ENCODE results near the gene F13A1.

The F13A1 gene

DNA sequence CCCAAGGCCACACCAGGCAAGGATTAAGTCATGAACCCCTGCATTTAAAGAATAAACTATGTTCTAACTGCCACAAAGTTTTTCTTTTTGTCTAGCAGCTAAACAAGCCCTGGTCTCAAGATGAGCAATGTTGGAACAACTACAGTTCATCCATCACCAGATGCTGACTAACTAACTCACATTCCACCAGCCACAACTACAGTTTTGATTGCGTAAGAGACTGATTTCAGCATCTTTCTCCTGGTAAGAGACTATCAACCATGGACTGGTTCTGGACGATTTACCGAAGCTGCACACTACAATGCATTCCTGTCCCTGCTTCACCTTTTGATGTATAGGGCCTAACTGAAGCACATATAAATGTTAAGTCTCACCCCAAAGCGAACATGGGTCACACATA is 43.0 kb downstream of the F13A1 start:
- Histone ChIP-seq H3K9me3 (ENCODE audit: control insufficient read depth, low read depth, low read length) (no peaks in the 10 kb centered on the region), H3K4me1 (ENCODE audit: control insufficient read depth, low read depth, low read length) (no peaks in the 10 kb centered on the region), H3K27me3 (ENCODE audit: control insufficient read depth, insufficient read depth, low read length) (no peaks in the 10 kb centered on the region), H3K4me3 (ENCODE audit: low read length) (no peak overlapping the region), H3K36me3 (ENCODE audit: control insufficient read depth, low read depth, low read length) (no peaks in the 10 kb centered on the region), H3K27ac (ENCODE audit: low read length) (no peak overlapping the region), H3K9ac (ENCODE audit: low read length) (no peak overlapping the region)

DNA sequence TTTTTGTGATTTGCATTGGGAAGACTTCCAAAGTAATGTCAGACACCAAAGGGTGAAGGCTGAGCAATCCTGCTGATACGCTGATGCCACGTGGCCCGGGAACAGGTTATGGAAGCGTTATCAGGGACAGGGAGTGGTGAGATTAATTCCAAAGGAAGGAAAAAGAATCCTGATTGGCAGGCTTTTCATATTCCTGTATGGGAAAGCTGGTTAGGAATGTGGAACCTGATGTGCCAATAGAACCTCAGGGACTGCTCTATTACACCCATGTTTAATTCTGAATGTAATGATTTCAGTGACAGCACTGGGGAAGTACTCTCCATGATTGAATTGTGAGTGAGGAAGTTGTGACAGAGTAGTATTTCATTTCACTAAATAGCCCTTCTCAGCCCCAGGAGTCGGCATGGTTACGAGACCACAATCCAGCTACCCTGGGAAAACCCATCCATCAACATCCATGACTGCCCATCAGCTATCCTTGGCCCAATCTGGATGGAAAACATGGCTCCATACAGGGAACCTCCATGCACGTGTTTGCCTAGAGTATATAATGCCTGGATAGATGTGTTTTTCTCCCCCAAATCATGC is 49.4 kb downstream of the F13A1 start:
- Histone ChIP-seq H3K4me3 (ENCODE audit: low read length) (no peak overlapping the region), H3K27ac (ENCODE audit: low read length) (no peak overlapping the region), H3K36me3 (ENCODE audit: control insufficient read depth, low read depth, low read length) (no peaks in the 10 kb centered on the region), H3K9ac (ENCODE audit: low read length) (no peak overlapping the region), H3K9me3 (ENCODE audit: control insufficient read depth, low read depth, low read length) (no peaks in the 10 kb centered on the region), H3K27me3 (ENCODE audit: control insufficient read depth, insufficient read depth, low read length) (no peaks in the 10 kb centered on the region), H3K4me1 (ENCODE audit: control insufficient read depth, low read depth, low read length) (no peaks in the 10 kb centered on the region)

DNA sequence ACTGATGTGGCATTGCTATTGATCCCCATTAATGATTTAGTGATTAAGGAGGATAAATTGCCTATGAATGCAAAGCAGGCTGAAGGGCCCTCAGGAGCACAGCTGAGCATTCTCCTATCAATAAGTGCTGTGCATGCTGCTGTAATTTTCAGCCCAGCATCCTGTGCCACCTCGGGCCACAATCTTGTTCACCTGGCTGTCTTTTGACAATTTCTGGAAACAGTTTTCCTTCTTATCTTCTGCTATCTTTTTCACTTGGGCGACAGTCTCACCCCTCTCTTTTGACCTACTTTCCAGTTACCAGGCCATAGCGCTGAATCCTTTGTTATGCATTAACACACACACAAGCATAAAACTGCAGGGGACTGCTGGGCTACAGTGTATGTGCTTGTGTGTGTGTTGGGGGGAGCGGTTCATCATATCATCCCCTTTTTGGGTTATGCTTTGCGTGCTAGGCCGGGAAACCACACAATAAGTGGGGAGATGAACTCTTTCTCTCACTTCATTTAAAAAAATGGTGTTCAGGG is 60.2 kb downstream of the F13A1 start:
- Histone ChIP-seq H3K9ac (ENCODE audit: low read length) (no peak overlapping the region), H3K27me3 (ENCODE audit: control insufficient read depth, insufficient read depth, low read length) (no peaks in the 10 kb centered on the region), H3K27ac (ENCODE audit: low read length) (no peak overlapping the region), H3K9me3 (ENCODE audit: control insufficient read depth, low read depth, low read length) (no peaks in the 10 kb centered on the region), H3K4me1 (ENCODE audit: control insufficient read depth, low read depth, low read length) (peaks cover 13% of the 10 kb centered on the region), H3K36me3 (ENCODE audit: control insufficient read depth, low read depth, low read length) (no peaks in the 10 kb centered on the region), H3K4me3 (ENCODE audit: low read length) (no peak overlapping the region)

DNA sequence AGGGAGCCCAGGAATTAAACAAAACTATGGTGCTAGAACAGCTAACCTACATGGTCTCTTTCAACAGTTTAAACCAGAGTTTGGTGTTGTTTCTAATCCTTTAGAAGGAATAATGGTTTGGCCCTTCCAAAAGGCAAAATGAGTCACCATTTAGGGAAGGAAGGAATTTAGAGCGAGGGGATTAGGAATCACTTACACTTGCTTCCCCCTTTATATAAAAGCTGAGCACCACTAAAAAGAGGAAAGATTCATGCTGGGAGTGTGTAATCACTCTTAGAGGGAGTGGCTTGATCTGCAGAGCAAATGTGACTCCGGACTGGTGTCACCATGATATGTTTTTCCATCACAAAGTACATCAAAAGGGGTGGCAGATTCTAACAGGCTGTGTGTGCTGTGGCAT is 63.6 kb downstream of the F13A1 start:
- no peaks in the 10 kb centered on the region for H3K36me3 ChIP-seq (ENCODE audit: control insufficient read depth, low read depth, low read length)
- no peaks in the 10 kb centered on the region for H3K27me3 ChIP-seq (ENCODE audit: control insufficient read depth, insufficient read depth, low read length)
- H3K9ac ChIP-seq (ENCODE audit: low read length): no peak overlapping the region
- H3K4me3 ChIP-seq (ENCODE audit: low read length): no peak overlapping the region
- H3K9me3 ChIP-seq (ENCODE audit: control insufficient read depth, low read depth, low read length): no peaks in the 10 kb centered on the region
- peaks cover 13% of the 10 kb centered on the region for H3K4me1 ChIP-seq (ENCODE audit: control insufficient read depth, low read depth, low read length)
- H3K27ac ChIP-seq (ENCODE audit: low read length): no peak overlapping the region

DNA sequence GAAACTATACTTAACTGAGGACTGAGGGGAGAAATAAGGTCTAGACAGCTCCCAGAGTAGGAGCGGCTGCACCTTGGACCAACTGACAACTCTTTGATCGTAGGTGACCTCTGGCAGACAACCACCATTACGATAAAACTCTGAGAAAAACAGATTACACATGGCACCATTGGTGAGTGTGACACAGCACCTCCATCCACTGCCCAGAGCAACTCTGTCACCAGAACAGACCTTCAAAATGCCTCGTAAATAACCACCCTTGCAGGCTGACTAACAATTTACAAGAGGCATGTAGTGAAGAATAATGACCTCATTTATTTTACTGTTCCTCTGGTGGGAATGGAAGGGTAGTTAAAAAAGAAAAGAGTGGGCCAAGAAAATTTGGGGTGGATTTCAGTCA is 64.2 kb downstream of the F13A1 start:
- no peaks in the 10 kb centered on the region for H3K27me3 ChIP-seq (ENCODE audit: control insufficient read depth, insufficient read depth, low read length)
- no peaks in the 10 kb centered on the region for H3K9me3 ChIP-seq (ENCODE audit: control insufficient read depth, low read depth, low read length)
- no peak overlapping the region for H3K9ac ChIP-seq (ENCODE audit: low read length)
- no peak overlapping the region for H3K4me3 ChIP-seq (ENCODE audit: low read length)
- no peaks in the 10 kb centered on the region for H3K36me3 ChIP-seq (ENCODE audit: control insufficient read depth, low read depth, low read length)
- H3K27ac ChIP-seq (ENCODE audit: low read length): no peak overlapping the region
- H3K4me1 ChIP-seq (ENCODE audit: control insufficient read depth, low read depth, low read length): peaks cover 13% of the 10 kb centered on the region

DNA sequence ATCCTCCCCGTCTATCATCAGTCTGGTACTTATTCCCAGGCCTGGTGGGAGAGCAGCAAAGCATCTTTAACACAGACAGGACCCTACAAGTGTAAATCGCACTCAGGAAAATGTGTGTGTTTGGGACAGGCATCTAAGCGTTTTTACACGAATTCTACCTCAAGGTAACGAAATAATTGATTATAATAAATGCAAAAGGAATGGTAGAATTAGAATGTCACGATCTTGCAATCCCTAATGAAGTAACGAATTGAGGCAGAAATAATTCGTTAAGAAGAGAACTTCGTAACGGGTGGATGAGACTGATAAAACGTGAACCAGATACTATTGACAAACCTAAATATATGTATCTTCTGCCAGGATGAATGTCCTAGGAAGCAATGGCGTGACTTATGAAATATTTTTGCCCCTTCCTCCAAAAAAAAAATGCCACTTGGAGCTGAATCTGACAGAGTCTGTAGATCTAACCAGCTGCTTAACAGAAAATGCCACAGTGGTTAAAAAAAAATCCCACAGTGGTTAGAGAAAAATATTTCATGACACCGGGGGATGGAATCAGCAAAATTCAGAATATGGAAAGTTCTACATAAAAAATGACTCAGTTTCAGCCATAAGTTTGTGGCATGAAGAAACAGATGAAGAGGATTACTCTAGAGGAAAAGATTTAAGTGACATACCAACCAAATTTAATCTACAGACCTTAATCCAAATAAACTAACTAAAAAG is 68.7 kb downstream of the F13A1 start:
- H3K9ac ChIP-seq (ENCODE audit: low read length): no peak overlapping the region
- H3K27me3 ChIP-seq (ENCODE audit: control insufficient read depth, insufficient read depth, low read length): no peaks in the 10 kb centered on the region
- H3K27ac ChIP-seq (ENCODE audit: low read length): no peak overlapping the region
- no peaks in the 10 kb centered on the region for H3K36me3 ChIP-seq (ENCODE audit: control insufficient read depth, low read depth, low read length)
- no peak overlapping the region for H3K4me3 ChIP-seq (ENCODE audit: low read length)
- no peaks in the 10 kb centered on the region for H3K9me3 ChIP-seq (ENCODE audit: control insufficient read depth, low read depth, low read length)
- peaks cover 3% of the 10 kb centered on the region for H3K4me1 ChIP-seq (ENCODE audit: control insufficient read depth, low read depth, low read length)

DNA sequence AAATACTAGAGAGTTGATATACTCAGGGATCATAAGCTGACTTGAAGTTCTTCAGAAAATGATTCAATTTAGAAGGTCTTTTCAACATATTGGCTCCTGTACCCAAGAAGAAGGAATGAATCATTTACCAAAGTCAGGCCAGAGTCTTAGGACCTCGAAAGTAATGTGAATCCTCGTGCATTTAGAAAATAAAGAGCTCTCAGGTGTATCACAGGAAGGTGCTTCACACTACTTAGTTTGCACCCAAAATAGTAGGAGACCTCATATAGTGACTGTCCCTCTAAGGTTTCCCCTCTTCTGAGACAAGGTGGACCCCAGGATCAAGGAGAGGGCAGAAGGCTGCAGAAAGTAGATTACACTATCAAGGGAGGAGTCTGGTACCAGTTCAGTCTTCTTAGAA is 71.8 kb downstream of the F13A1 start:
- Histone ChIP-seq H3K4me1 (ENCODE audit: control insufficient read depth, low read depth, low read length) (no peaks in the 10 kb centered on the region), H3K27me3 (ENCODE audit: control insufficient read depth, insufficient read depth, low read length) (no peaks in the 10 kb centered on the region), H3K4me3 (ENCODE audit: low read length) (no peak overlapping the region), H3K9me3 (ENCODE audit: control insufficient read depth, low read depth, low read length) (no peaks in the 10 kb centered on the region), H3K36me3 (ENCODE audit: control insufficient read depth, low read depth, low read length) (no peaks in the 10 kb centered on the region), H3K9ac (ENCODE audit: low read length) (no peak overlapping the region), H3K27ac (ENCODE audit: low read length) (no peak overlapping the region)

DNA sequence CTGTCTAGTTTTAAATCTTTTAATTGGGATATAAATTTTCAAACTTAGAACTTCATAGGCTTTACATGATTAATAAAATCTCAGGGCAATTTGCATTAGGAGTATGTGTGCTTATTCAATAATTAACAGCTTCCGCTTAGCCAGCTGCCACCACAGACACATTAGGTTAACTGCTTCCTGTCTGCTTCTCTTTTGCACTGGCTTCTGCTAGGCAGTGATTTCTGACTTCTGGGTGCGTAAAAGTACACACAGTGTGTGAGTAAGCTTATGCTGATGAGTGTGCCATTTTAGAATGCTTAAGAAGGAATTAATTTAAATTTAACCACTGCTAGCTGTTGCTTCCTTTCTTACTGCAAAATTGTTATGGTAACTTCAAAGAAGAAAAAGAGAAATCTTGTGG is 73.9 kb downstream of the F13A1 start:
- H3K36me3 ChIP-seq (ENCODE audit: control insufficient read depth, low read depth, low read length): no peaks in the 10 kb centered on the region
- no peak overlapping the region for H3K9ac ChIP-seq (ENCODE audit: low read length)
- H3K4me1 ChIP-seq (ENCODE audit: control insufficient read depth, low read depth, low read length): no peaks in the 10 kb centered on the region
- H3K4me3 ChIP-seq (ENCODE audit: low read length): no peak overlapping the region
- H3K27me3 ChIP-seq (ENCODE audit: control insufficient read depth, insufficient read depth, low read length): no peaks in the 10 kb centered on the region
- H3K9me3 ChIP-seq (ENCODE audit: control insufficient read depth, low read depth, low read length): no peaks in the 10 kb centered on the region
- no peak overlapping the region for H3K27ac ChIP-seq (ENCODE audit: low read length)

DNA sequence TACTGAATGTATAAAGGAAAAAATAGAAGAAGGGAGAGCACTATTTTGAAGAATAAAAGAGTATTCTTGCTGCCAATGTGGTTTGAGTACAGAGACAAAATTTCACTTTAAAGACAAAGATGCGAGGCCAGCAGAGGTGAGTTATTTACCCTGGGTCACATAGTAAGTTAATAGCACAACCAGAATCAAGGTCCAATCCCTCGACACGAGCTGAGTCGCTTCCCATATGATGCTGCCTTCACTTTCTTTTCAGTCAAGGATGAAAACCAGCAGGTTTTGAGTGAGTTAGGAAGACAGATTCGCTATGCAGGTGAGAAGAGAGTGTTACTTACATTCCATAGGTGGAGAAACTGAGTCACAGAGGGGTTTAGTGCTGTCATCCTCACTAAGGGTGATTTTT is 75.8 kb downstream of the F13A1 start:
- Histone ChIP-seq H3K4me1 (ENCODE audit: control insufficient read depth, low read depth, low read length) (no peaks in the 10 kb centered on the region), H3K9ac (ENCODE audit: low read length) (no peak overlapping the region), H3K27me3 (ENCODE audit: control insufficient read depth, insufficient read depth, low read length) (no peaks in the 10 kb centered on the region), H3K9me3 (ENCODE audit: control insufficient read depth, low read depth, low read length) (no peaks in the 10 kb centered on the region), H3K36me3 (ENCODE audit: control insufficient read depth, low read depth, low read length) (no peaks in the 10 kb centered on the region), H3K4me3 (ENCODE audit: low read length) (no peak overlapping the region), H3K27ac (ENCODE audit: low read length) (no peak overlapping the region)

DNA sequence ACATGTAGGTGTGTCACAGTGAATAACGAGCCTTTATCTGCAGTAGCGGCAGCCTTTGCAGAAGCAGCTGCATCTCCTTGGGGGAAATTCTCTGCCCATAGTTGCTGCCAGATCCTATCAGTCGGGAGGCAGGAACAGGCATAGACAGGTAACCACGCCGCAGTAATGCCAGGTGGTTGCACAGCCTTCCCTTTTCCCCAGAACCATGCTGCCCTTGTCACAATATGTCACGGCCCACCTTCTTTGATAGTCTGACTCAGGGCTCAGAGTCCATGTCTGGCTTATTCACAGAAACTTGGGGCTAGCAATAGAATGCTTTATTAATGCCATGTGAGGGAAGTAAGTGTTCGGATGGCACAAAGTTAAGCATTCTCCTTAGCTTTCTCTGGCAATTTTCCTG is 76.6 kb downstream of the F13A1 start:
- Histone ChIP-seq H3K9ac (ENCODE audit: low read length) (no peak overlapping the region), H3K27me3 (ENCODE audit: control insufficient read depth, insufficient read depth, low read length) (no peaks in the 10 kb centered on the region), H3K9me3 (ENCODE audit: control insufficient read depth, low read depth, low read length) (no peaks in the 10 kb centered on the region), H3K4me3 (ENCODE audit: low read length) (no peak overlapping the region), H3K36me3 (ENCODE audit: control insufficient read depth, low read depth, low read length) (no peaks in the 10 kb centered on the region), H3K4me1 (ENCODE audit: control insufficient read depth, low read depth, low read length) (no peaks in the 10 kb centered on the region), H3K27ac (ENCODE audit: low read length) (no peak overlapping the region)

DNA sequence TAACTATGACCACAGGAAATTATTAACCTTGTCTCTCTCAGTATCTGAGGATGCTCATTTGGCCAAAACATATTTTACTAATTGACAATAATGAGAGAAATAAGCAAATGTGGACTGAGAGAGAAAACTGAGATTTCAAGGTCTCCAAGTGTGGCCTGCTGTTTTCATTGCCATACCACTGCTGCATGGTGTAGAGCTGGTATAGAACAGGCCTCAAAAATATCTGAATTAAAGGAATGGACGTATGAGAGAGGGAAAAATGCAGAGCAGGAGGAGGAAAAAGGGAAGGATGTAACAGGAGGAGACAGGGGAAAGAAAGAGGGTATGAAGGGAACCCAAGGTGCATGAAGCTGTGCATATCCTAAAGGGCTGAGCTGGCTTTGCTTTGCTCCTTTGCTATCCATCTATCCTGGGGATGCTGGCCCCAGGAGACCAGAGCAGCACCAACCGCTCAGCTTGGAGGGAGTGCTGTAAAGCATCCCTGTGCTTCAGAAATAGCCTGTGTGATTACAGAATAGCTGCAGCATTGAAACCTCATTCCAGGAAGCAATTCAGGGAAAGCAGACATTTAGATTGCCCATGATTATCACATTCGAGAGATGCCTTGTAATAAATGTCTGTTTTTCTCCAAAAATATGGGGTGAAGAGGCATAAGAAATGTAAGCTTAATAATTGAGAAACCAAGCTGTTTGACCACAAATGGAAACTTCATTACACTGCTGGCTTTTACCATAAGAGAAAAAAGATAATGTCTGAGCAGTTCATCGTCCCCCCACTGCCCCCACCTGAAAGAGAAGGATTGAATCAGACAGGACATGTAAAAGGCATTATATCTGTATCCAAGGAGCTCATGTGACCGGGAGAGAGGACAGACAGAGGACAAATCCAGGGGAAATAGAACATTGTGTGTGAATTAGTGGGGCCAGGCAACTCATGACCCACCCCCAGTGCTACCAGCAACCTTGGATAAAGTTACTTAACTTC is 80.6 kb downstream of the F13A1 start:
- H3K9ac ChIP-seq (ENCODE audit: low read length): no peak overlapping the region
- no peaks in the 10 kb centered on the region for H3K36me3 ChIP-seq (ENCODE audit: control insufficient read depth, low read depth, low read length)
- no peak overlapping the region for H3K27ac ChIP-seq (ENCODE audit: low read length)
- no peaks in the 10 kb centered on the region for H3K27me3 ChIP-seq (ENCODE audit: control insufficient read depth, insufficient read depth, low read length)
- no peaks in the 10 kb centered on the region for H3K9me3 ChIP-seq (ENCODE audit: control insufficient read depth, low read depth, low read length)
- H3K4me3 ChIP-seq (ENCODE audit: low read length): no peak overlapping the region
- H3K4me1 ChIP-seq (ENCODE audit: control insufficient read depth, low read depth, low read length): no peaks in the 10 kb centered on the region

All from iPS-18a (cell line).